Fibroblast of pulmonary artery (primary cell): ENCODE results near the gene ANKRD13D.

Source experiments
- DNase-seq: peaks from one replicate; pipeline ENCODE4 v3.0.0-alpha.2; 2010; ENCODE audit warnings: low read depth
- H3K4me3 ChIP-seq: replicated peaks from 2 replicates; pipeline ENCODE4 v1.5.1; 2011; ENCODE audit warnings: low read depth, mild to moderate bottlenecking, control low read depth, low read length, moderate library complexity
- CTCF ChIP-seq: IDR thresholded peaks from 2 replicates; pipeline ENCODE4 v1.5.1; 2011; ENCODE audit warnings: mild to moderate bottlenecking, control low read depth, low read length, inconsistent platforms; ENCODE audit errors: missing control alignments

ANKRD13D gene

GRCh38 chr11:67267188-67268080, 21.7 kb upstream of the ANKRD13D start:
- no peak for TF ChIP-seq CTCF
- DNase-seq, result no peak
- H3K4me3 ChIP-seq, result peak overlapping the region; percentile 80

GRCh38 chr11:67268081-67268961, 20.8 kb upstream of the ANKRD13D start:
- peak overlapping the region; percentile 80 for H3K4me3 ChIP-seq
- DNase-seq, result no peak
- TF ChIP-seq CTCF, result no peak

- no peak overlapping the region for H3K4me3 ChIP-seq
- DNase-seq, result no peak
- TF ChIP-seq CTCF, result no peak
These were observed 20.2 kb upstream of the ANKRD13D start for GRCh38 chr11:67268962-67269268.

- peak overlapping the region; percentile 31 for H3K4me3 ChIP-seq
- no peak for TF ChIP-seq CTCF
- DNase-seq, result no peak
These were observed 19.5 kb upstream of the ANKRD13D start for GRCh38 chr11:67269401-67270255.

GRCh38 chr11:67270256-67271204, 18.6 kb upstream of the ANKRD13D start:
- H3K4me3 ChIP-seq, result peak overlapping the region; percentile 31
- TF ChIP-seq CTCF, result no peak
- peak; percentile 39 for DNase-seq

- no peak for TF ChIP-seq CTCF
- no peak for DNase-seq
- no peak overlapping the region for H3K4me3 ChIP-seq
These were observed 17.9 kb upstream of the ANKRD13D start for GRCh38 chr11:67271205-67271540.
